ENCODE measurements around the gene RPL7A.
"Not testable (repeated sequence)": the region's sequence is repeated elsewhere in the genome, so short reads cannot be mapped to it uniquely, and the experiment has no call there.

RPL7A gene

DNA sequence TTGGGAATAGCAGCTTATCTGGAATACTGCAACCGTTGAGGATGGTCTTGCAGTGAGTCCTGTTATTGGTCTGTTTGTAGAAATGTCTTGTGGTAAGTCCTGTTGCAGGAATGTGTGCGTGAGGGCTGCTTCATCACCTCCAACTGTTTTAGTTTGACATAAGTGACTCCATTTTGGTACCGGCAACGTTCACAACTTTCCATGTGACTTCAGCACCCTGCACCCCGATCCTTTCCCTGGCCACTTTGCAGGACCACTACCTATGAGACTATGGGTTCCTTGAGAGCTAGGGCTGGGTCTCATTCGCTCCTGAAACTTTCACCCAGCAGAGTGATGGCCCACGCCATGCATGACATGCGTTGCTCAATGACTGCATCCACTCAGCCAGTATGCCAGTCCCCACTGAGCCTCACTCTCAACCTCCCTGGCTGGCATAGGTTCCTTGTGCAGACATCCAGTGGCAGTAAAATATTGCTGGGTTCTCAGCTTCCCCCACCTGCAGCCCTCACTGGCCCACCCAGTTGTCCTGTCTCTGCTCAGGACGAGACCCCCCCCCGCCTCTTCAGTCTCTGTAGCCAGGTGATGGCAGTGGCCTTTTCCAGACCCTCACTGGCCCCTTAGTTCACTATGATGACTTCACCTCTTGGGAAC, 20.1 kb upstream of the RPL7A start:
- no peak for DNase-seq (ENCODE audit: low spot score)

DNA sequence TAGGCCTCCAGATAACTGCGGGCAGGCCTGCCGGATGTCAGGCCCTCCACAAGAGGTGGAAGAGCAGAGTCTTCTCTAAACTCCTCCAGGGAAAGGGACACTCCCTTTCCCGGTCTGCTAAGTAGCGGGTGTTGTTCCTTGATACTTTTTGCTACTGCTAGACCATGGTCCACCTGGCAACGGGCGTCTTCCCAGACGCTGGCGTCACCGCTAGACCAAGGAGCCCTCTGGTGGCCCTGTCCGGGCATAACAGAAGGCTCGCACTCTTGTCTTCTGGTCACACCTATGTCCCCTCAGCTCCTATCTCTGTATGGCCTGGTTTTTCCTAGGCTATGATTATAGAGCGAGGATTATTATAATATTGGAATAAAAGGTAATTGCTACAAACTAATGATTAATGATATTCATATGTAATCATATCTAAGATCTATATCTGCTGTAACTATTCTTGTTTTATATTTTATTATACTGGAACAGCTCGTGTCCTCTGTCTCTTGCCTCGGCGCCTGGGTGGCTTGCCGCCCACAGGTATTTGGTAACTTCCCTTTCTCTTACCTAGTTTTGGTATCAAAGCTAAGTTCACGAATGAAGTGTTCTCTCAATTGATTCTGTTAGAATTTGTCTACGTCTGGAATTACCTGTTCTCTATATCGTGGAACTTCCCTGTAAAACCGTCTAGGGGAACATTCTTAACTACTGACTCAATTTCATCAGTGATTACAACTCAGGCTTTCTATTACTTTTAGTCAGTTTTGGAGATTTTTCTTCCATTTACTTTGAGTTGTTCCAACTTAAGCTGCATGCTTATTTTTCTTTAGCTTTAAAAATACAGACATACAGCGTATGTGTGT, 18.5 kb upstream of the RPL7A start:
- DNase-seq (ENCODE audit: low spot score), result not testable (repeated sequence)

DNA sequence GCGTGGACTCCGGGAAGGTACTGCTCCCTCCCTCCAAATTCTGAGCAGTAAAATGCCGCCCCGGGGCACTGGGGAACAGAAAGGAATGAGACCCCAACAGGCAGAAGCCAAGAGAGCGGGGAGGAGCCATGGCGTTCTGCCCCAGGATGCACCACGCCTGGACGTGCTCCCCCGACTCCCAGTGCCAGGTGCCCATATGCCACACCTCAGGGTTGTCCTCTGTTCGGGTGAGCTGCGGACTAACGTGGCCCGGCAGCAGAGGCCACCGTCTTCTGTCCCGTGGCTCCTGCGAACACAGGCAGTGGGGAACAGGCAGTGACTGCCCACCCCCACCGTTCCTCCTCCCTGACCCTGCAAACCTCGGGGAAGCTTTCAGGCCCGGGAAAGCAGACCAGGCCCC, 16.8 kb upstream of the RPL7A start:
- DNase-seq (ENCODE audit: low spot score), result no peak

DNA sequence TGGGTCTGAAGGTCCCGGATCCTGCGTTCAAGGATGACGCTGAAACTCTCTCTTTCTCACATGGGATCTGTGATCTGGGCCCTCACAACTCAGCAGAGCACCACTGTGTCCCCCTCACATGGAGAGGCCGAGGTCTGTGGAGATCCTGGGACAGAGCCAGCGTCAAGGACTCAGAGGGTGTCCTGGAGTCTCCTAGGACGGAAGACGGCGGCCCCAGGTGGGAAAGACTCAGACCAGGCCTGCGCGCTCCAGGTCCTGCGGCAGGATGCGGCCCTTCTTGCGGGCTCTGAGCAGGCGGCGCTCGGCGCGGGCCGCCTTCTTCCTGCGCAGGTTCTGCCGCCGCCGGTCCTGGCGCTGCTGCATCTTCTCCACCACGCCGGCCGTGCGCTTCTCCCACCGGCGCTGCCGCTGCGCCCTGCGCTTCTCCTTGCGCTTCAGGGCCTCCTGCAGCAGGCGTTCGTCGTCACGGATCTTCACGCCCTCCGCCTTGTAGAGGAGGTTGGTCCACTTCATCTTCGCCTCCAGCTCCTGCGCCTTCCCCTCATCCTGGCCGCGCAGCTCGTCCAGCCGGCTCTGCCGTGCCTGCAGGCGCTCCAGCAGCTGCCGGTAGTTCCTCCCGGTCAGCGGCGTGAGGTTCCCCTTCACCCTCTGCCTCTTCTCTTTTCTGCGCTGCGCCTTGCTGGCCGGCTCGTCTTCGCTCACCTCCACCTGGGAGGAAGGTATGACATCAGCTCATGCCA, 16.2 kb upstream of the RPL7A start:
- no peak for DNase-seq (ENCODE audit: low spot score)

DNA sequence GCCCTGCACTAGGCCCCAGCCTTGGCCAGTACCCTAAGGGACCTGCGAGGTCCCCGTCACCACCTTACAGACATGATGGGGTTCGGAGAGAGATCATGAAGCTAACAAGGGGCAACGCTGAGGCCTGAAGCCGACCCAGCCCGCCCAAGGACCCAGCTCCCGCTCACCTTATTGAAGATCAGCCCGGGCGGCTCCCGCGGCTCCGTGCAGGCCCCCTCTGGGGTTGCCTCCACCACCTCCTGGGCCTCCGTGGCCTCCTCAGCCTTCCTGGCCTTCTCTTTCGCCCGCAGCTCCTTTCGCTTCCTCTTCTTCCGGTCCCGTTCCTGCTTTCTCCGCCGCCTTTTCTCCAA, 15.7 kb upstream of the RPL7A start:
- DNase-seq (ENCODE audit: low spot score), result no peak

DNA sequence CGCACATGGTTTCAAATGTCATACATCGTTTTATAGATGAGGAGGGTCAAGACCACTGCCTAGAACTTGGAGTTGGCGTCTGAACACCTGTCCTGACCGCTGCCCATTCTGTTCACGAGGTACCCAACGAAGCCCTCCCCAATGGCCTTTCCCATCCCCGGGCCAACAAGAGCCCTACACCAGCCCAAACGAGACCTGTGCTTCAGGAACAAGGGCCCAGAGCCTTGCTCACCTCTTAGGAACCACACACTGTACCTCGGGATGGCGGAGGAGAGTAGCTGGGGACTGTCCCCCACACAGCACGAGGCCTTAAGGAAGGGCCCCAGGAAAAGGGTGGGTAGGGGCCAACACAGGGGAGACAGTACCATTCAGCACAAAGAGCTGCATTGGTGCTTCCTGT, 15.0 kb upstream of the RPL7A start:
- DNase-seq (ENCODE audit: low spot score), result no peak

DNA sequence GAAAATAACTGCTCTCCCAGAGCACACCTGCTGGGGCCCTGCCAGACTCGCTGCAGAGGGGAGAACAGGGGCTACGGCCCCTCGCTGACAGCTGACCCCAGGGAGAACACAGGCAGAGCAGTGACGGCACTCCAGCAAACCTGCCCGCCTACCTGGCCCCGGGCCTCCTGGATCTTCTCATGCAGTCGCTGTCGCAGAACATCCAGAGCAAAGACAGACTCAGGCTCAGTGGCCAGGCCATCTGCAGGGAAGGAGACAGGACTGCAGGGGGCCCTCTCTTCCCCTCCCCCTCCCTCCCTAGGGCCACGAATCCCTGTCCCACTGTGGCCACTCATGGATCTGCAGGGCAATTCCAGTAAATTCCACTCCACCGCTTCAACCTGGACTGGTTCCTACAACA, 14.5 kb upstream of the RPL7A start:
- no peak for DNase-seq (ENCODE audit: low spot score)

DNA sequence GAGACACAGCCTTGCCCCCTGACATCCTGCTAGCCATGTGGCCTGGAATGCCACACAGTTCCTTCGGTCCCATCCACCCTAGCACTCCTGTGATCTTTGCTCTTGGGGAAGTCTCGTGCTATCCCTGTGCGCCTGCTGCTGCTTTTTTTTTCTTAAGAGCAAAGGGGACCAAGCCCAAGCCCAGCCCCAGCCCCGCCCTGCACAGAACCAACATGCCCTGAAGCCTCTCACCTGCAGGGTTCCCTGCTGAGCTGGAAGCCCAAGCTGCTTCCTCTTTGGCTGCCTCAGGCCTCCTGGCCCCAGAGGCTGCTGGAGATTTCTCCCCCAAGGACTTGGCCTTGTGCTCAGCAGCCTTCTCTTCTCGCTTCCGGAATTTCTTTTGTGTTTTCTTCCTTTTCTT, 13.9 kb upstream of the RPL7A start:
- DNase-seq (ENCODE audit: low spot score), result no peak

DNA sequence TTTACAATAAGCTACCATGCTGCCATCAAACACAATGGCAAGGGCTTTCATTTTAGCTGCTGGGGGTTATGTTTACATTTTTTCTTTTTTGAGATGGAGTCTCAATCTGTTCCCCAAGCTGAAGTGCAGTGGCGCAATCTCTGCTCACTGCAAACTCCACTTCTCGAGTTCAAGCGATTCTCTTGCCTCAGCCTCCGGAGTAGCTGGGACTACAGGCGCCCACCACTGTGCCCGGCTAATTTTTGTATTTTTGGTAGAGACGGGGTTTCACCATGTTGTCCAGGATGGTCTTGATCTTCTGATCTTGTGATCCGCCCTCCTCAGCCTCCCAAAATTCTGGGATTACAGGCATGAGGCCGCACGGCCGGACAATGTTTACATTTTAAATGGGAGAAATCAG, 13.1 kb upstream of the RPL7A start:
- not testable (repeated sequence) for DNase-seq (ENCODE audit: low spot score)

DNA sequence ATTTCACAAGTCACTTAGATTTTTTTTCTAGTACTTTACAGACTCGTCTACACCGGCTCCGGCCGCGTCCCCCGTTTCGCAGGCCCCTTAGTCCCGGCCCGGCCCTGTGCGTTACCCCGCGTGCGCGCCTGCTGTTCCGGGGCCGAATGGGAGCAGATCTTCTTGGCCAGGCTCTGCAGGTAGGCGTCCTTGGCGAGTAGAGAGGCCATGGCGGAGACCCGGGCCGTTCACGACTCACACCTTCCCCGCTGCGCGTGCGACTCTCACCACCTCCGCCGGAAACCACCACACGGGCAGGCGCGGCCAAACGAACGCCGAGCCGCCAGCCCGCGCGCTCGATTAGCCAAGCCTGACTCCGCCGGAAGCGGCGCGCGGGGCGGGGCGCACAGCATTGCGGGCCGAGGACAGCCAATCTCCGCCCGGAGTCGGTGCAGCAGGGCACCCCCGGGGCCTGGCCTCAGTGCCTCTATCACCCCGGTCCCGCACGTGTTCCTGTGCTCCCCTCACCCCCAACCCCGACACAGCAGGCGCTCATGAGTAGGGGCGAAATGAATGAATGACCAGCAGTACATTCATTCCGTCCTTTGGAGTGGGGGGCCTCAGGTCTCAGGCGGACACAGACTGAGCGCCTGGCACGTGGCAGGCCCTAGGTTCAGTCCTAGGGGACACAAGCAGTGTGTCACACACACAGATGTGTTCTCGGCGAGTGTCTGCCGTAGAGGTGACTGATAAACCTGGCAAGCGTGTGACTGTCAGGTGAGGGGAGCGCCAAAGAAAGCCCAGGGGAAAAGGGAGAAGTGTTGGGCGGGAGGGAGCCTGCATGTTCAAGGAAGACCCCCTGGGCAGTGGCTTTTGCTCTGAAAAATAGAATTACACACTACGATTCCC, 11.8 kb upstream of the RPL7A start, which contains the start of gene SURF6:
Gene SURF6 (minus strand): TSS at position 265 of the 888 bp plus-strand sequence. CDS start 56 bp downstream, at position 209.
- peak; percentile 89 for DNase-seq (ENCODE audit: low spot score)

DNA sequence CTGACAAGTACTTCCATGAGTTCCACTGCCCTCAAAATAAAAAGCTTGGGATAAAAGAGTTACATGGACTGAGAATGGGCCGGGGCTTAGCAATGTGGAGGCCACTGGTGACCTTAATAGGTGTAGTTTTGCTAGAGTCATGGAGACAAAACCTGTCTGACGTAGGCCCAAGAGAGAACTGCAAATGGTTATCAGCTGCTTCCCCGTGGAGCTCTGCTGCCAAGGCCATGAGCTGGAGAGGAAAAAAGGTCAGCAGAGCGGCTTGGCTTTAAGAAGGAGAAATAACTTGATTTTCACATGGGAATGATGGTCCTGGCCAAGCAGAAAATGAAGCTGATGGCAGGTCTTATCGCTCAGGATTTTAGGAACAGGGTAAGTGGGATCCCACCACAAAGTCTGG, 8.4 kb upstream of the RPL7A start:
- DNase-seq (ENCODE audit: low spot score), result no peak

DNA sequence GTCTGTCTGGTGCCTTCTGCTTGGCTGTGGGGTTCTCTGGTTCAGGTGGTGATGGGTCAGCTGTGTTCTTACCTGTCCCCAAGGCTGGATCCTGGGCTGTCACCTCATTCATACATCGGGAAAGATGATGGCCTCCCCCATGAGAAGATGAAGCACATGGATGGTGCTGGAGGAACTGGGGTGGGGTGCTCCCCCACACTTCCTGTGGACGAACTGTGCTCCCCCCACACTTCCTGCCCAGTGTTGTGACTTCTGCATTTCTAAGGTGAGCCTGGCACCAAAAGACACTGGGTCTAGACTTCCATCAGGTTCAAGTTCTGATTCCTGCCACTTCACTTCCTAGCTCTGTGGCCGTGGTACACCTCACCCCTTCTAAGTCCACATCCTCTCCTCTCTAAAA, 7.8 kb upstream of the RPL7A start:
- no peak for DNase-seq (ENCODE audit: low spot score)

DNA sequence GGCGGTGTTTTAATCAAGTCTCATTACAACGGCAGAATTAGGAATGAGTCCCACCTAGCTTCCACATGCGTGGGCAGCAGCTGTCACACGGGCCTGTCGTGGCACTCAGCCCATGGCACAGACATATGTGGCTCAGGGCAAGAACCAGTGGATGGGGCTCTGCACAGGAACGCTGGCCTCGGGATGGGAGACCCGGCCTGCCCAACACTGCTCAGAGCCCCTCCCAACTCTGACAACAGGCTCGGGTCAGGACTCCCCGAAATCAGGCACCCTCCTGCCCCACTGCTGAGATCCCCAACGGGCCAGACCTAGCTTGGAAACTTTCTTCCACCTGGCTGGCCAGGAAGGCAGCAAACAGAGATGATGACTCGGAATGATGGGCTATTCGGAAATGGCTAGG, 7.1 kb upstream of the RPL7A start:
- no peak for DNase-seq (ENCODE audit: low spot score)

DNA sequence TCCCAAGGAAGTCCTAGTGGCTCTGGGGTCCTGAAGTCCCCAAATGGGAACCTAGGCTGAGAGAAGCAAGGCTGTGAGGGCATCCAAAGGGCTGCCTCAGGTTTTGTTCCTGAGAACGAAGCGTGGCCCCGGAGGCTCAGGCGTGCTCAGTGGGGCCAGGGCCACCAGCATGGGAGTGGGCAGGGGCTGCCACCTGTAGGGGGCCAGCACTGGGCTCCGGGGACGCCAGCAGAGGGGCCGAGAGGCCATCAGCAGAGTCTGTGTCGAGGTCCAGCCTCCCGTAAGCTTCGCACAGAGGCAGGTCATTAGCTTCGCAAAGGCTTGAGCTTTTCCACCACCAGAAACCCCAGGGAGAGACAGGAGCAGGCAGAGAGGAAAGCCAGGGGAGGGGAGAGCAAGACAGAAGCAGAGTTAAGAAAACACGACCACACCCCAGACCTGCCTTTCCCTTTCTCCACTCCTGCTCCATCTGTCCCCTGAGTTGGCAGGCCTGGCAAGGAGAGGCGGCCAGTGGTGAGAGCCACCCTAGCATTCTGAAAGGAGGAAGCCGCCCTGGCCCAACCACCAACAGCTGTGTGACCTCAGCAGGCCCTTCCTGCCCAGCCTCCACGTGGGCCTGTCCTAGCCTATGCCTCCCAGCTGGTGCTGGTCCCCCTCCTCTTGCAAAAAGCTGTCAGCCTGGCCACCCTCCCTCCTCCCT, 6.5 kb upstream of the RPL7A start:
- DNase-seq (ENCODE audit: low spot score), result no peak

DNA sequence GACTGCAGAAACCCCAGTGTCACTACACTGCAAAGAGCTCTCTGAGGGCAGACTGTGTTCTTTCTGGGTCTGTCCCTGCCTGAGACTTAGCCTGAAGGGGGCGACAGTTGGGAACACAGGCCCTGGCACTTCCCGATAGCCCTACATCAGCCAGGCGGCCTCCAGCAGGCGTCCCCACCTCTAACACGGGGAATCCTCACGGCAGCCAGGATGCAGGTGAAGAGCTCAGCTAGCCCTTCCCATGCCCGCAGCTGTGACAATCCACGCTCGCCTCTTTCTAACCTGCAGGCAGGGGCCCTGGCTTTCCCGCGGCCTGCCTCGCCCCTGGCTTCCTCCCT, 6.0 kb upstream of the RPL7A start:
- no peak for DNase-seq (ENCODE audit: low spot score)

DNA sequence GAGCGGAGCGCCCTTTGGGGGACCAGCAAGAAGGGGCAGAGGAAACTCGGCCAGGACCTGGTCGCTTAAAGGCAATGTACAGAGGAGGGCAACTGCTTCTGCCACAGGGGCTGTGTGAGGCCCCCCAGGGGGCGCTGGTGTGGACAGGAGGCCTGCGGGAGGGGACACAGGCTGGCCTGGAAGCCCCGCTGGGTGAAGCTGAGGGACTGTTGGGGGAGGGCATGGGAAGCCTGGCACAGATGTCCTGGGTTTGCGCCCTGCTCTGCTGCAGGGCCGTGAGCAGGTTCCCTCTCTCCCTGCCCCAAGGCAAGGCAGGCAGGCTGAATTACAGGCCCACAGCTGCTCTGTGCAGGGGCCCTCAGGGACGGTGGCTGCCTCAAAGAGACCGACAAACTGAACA, 5.4 kb upstream of the RPL7A start:
- no peak for DNase-seq (ENCODE audit: low spot score)

DNA sequence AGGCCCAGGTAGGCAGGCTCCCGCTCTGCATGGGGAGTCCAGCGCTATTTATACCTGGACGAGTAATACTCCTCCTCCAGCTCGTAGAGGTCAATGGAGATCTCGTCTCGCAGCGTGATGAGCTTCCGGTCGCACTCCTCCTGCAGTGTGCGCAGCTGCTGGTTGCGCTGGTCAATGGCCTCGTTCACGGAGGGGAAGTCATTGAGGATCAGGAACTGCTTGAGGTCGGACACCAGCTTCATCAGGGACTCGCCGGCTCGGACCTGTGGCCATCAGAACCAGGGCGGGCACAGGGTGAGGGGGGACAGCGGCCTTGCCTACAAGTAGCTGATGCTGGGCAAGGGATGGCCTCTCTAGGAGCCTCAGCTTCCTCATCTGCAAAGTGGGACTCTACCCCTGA, 3.9 kb upstream of the RPL7A start:
- no peak for DNase-seq (ENCODE audit: low spot score)

DNA sequence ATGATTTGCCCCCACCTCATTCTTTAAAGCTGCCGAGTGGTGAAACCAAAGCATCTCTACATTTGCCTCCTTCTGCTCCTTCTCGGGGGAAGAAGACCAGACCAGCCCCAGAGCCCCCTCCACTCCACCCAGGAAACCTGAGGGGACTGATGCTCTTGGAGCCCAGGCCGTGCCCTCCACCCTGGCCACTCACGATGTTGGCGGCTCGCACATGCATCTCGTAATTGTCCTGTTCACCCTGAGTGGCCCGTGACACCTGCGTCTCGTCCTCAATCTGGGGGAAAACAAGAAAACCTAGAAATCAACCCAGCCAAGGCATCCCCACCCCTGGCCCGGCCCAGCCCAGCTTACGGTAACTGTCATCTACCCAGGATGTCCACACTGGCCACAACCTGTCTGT, 3.0 kb upstream of the RPL7A start:
- no peak for DNase-seq (ENCODE audit: low spot score)

DNA sequence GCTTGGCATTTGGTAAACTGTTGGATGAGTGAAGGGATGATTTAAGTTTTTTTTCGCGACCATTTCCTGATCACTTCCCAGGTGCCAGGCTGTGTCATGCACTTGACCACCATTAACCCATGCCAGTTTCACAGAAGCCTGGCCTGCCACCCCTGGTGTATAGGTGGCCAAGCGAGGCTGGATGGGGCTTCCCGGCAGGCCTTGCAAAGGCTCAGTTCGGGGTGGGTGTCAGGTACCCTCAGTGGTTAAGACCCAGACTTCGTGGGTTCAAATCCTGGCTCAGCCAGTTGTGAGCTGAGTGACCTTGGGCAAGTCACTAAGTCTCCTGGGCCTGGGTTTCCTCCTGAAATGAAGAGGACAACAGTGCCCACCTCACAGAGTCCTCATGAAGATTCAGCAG, 2.4 kb upstream of the RPL7A start:
- no peak for DNase-seq (ENCODE audit: low spot score)

DNA sequence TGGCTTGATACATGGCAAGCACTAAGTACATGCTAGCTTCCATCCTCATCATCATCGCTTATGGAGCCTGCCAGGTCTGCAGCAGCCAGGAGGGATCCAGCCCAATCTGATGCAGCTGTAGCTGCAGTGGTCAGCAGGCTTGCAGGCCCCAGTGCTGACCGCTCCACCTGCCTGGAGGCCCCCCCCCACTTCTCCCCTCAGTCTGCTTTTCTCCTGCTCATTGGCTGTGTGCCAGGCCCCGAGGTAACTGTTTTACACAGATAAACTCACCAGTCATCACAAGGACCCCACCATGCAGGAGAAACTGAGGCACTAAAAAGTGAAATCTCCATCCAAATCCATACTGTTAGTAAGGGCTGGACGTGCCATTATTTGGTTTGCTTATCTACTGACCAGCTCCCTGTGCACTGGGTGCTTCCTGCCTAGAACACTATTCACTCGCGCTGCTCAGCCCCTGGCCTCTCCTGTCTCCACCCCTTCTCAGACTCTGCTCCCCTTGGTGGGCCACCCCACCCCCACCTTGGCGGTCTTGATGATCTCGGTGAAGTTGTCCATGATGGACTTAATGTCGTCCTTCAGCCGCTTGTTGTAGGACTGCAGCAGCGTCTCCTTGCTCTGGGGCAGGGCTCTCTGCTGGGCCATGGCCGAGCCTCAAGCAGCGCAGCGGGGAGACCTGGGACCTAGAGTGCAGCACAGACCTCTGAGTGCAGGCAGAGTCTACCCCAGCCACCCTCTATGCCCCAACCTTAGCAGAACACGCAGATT, 1.8 kb upstream of the RPL7A start:
- no peak for DNase-seq (ENCODE audit: low spot score)

DNA sequence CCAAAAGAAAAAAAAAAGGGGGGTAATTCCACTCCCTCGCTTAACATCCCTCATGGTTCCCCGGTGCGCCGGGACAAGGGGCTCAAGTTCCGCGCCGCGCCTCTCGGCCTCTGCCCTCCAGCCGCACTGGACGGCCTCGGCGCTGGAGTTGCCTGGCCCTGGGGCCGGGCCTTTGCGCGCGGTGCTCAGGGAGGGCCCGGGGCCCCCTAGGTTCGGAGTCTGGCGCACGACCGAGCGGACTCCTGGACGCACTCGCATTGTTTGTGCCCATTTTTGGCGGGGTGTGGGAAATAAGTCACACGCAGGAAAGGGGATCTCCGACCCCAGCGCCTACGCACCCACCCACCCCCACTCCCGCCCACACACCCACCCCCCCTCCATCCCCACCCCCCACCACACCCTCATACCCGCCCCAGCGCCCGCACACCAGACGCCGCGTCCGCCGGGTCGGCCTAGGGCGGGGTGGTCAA, 468 bp upstream of the RPL7A start:
- DNase-seq (ENCODE audit: low spot score), result peak; percentile 56
